Ovary (tissue), 9 donors: ENCODE measurements around the gene ADAMTSL4. TPM values are rescaled to one million over a fixed set of nuclear protein-coding genes. Genes with fewer than 3 reads are reported as not detected.

Source experiments
- DNase-seq, 5 donors: peaks; one replicate each; pipeline ENCODE4 v3.0.0-alpha.2; 2019 to 2020
- H3K27ac ChIP-seq, 2 donors: fragments of 200-600 bp; one replicate each; pipeline versions ENCODE4 v1.5.1 to v1.8.0; 2019 to 2022
- H3K27me3 ChIP-seq: fragments of 200-600 bp; one replicate; pipeline ENCODE4 v1.8.0; 2022
- H3K36me3 ChIP-seq: fragments of 200-600 bp; sonication (generic); one replicate; pipeline ENCODE4 v1.5.1; 2019
- H3K4me1 ChIP-seq: one replicate; pipeline ENCODE4 v1.8.1; 2013; ENCODE audit warnings: mild to moderate bottlenecking, moderate library complexity; ENCODE audit not compliant: insufficient read depth
- H3K4me3 ChIP-seq: fragments of 200-600 bp; sonication (generic); one replicate; pipeline ENCODE4 v1.5.1; 2017
- H3K9me3 ChIP-seq, 2 donors: fragments of 200-600 bp in 1 of 2; sonication (generic) in 1 of 2; one replicate each; pipeline versions ENCODE4 v1.5.1 to v1.8.1; 2013 to 2019; ENCODE audit warnings: mild to moderate bottlenecking in 1 of 2, moderate library complexity in 1 of 2
- EP300 ChIP-seq: sonication (generic); formaldehyde crosslinking; IDR thresholded peaks from one replicate; pipeline ENCODE4 v1.6.1; 2017; ENCODE audit warnings: antibody characterized with exemption
- POLR2A ChIP-seq: fragments of 450-650 bp; IDR thresholded peaks from one replicate; pipeline ENCODE4 v1.6.1; 2017; ENCODE audit warnings: antibody characterized with exemption, mild to moderate bottlenecking, moderate library complexity
- WGBS, 3 donors: extraction: QIAGEN DNeasy Blood & Tissue Kit in 1 of 3; methylation state at CpG; one replicate each; pipeline versions ENCODE4 v1.1.5 to v1.1.7; 2013 to 2017; 5-methylcytosine and 5-hydroxymethylcytosine counted together
- intact Hi-C, 4 donors: fragments of 100-400 bp; cut with DNase I; formaldehyde crosslinking; loops; one replicate each; pipeline versions ENCODE4 v1.11.0 to v1.15.1; 2022 to 2023
- polyA plus RNA-seq, 2 donors: library from polyadenylated mRNA; stranded (reverse); fragments of 200-250 nt in 1 of 2; fragments of 350-450 nt in 1 of 2; fragmentation: Illumina TruSeq in 1 of 2; extraction: RNeasy Lipid Tissue Mini Kit (QIAGEN cat#74804) in 1 of 2; gene quantifications; one replicate each; pipeline ENCODE4 v1.2.3, GENCODE V29; 2013 to 2014
- total RNA-seq, 7 donors: library from RNA; depleted of rRNA in 2 of 7; stranded (reverse); fragments of >200 nt in 2 of 7; fragmentation: NEBNext Ultra II Directional in 3 of 7; extraction: Animal tissue kit (Norgen Biotek cat#: 25700) in 3 of 7; gene quantifications; one replicate each; pipeline versions ENCODE4 v1.1.0 to v1.2.4, GENCODE V29; 2016 to 2023
- TF ChIP-seq, protein P1 (sequence below), 3 donors: fragments of 450-650 bp in 2 of 3; fragments of 200-600 bp in 1 of 3; IDR thresholded peaks; one replicate each; pipeline versions ENCODE4 v1.5.1 to v1.8.0; 2016 to 2022; ENCODE audit warnings: antibody characterized with exemption in 3 of 3, mild to moderate bottlenecking in 1 of 3
- donor health status: DM: no; HTN: no; CAD: no; lungs with moderate emphysema.
- donor health status: DM: no; HTN: no; CAD: no.
- donor health status: Bipolar disorder and iron deficiency.
- donor health status: DM: yes; HTN: yes; CAD: no.
- donor health status: DM: no; HTN: no; CAD: no.
- donor health status: DM: yes; HTN: yes; CAD: no.

Gene ADAMTSL4
- total and polyA plus RNA-seq, 9 donors: 8.8 to 86.6 (median 17.0) TPM

DNA sequence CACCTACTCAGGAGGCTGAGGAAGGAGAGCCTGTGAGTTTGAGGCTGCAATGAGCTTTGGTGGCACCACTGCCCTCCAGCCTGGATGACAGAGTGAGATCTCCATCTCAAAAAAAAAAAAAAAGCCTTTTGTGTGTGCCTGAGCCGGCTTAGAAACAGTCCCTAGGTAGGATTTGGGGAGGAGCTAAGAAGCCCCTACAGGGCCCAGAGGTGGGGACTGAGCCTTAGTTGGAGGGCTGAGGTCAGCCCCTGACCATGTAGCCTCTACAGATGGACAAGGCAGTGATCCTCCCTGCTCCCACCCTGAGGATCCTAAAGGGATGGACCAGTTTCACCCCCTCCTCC is 2.5 kb downstream of the ADAMTSL4 start:
- peaks cover 16% of the 10 kb centered on the region for H3K4me1 ChIP-seq
- no peaks in the 10 kb centered on the region for H3K36me3 ChIP-seq
- TF ChIP-seq, protein P1, sequence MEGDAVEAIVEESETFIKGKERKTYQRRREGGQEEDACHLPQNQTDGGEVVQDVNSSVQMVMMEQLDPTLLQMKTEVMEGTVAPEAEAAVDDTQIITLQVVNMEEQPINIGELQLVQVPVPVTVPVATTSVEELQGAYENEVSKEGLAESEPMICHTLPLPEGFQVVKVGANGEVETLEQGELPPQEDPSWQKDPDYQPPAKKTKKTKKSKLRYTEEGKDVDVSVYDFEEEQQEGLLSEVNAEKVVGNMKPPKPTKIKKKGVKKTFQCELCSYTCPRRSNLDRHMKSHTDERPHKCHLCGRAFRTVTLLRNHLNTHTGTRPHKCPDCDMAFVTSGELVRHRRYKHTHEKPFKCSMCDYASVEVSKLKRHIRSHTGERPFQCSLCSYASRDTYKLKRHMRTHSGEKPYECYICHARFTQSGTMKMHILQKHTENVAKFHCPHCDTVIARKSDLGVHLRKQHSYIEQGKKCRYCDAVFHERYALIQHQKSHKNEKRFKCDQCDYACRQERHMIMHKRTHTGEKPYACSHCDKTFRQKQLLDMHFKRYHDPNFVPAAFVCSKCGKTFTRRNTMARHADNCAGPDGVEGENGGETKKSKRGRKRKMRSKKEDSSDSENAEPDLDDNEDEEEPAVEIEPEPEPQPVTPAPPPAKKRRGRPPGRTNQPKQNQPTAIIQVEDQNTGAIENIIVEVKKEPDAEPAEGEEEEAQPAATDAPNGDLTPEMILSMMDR (IDR thresholded peaks at IDR 0.05): no peak
- TF ChIP-seq POLR2A (no peak), EP300 (no peak)
- no peaks in the 10 kb centered on the region for H3K9me3 ChIP-seq
- DNase-seq: no peak
- intact Hi-C loops: loop anchor here in 3 of 4 donors (10.0 kb wide), 3 partner anchors 73 to 263 kb away; partner anchors contain the start of genes ENSA (in 1 of the 3) and GOLPH3L (in 1 of the 3)
- H3K4me3 ChIP-seq: no peak overlapping the region
- H3K27ac ChIP-seq: peak overlapping the region; percentile 51 to 89
- no peaks in the 10 kb centered on the region for H3K27me3 ChIP-seq
- WGBS, 3 donors: 60 to 65% (median 62%) methylated on average over 1 of the region's 1 CpG

DNA sequence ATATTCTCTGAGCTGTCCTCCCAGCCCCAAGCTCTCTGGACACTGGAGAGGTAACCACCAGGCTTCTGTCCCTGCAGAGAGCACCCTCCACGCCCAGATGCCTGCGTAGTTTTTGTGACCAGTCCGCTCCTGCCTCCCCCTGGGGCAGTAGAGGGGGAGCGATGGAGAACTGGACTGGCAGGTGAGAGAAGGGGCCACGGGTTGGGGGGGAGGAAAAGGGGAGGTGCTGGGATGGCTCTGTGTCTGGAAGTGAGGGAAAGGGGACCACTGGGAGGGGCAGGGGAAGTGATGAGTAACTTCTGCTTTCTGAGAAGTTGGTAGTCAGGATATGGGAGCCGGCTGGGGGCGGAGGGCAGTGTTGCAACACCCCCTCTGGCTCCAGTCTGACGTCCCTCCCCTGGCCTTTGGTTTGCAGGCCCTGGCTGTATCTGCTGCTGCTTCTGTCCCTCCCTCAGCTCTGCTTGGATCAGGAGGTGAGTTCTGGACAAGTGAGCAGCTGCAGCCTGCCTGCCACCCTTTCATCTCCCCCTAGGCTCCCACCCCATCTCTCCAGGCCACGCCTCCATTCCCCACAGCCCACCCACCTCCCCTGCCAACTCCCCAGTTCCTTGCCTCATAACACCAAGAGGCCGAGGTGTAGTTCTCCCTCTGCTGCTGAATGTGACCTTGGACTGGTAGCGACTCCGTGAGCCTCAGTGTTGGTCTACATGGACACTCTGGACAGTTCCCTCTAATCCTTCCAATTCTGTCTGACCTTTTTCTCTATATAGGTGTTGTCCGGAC is 3.1 kb downstream of the ADAMTSL4 start:
- H3K27me3 ChIP-seq: no peaks in the 10 kb centered on the region
- TF ChIP-seq, protein P1 (IDR thresholded peaks at IDR 0.05): no peak
- TF ChIP-seq EP300 (peak; percentile 97), POLR2A (peak; percentile 43)
- DNase-seq: peak; percentile 89 to 97 (median 90)
- no peaks in the 10 kb centered on the region for H3K36me3 ChIP-seq
- peaks cover 16% of the 10 kb centered on the region for H3K4me1 ChIP-seq
- H3K4me3 ChIP-seq: no peak overlapping the region
- peak overlapping the region; percentile 85 to 89 for H3K27ac ChIP-seq
- H3K9me3 ChIP-seq: no peaks in the 10 kb centered on the region
- 21 to 24% (median 23%) methylated on average over 13 of the region's 13 CpGs for WGBS, 3 donors
- intact Hi-C loops: loop anchor here in 3 of 4 donors (10.0 kb wide), 3 partner anchors 72 to 262 kb away; partner anchors contain the start of genes ENSA (in 1 of the 3) and GOLPH3L (in 1 of the 3)

DNA sequence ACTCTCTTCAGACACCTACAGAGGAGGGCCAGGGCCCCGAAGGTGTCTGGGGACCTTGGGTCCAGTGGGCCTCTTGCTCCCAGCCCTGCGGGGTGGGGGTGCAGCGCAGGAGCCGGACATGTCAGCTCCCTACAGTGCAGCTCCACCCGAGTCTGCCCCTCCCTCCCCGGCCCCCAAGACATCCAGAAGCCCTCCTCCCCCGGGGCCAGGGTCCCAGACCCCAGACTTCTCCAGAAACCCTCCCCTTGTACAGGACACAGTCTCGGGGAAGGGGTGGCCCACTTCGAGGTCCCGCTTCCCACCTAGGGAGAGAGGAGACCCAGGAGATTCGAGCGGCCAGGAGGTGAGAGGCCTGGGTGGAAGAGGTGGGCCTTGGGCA is 3.7 kb downstream of the ADAMTSL4 start:
- Histone ChIP-seq H3K27ac (peak overlapping the region; percentile 85 to 89), H3K36me3 (no peaks in the 10 kb centered on the region), H3K4me1 (peaks cover 16% of the 10 kb centered on the region), H3K9me3 (no peaks in the 10 kb centered on the region), H3K4me3 (no peak overlapping the region), H3K27me3 (no peaks in the 10 kb centered on the region)
- TF ChIP-seq POLR2A: no peak
- no peak for TF ChIP-seq EP300
- TF ChIP-seq, protein P1 (IDR thresholded peaks at IDR 0.05): no peak
- intact Hi-C loops: loop anchor here in 3 of 4 donors (10.0 kb wide), 3 partner anchors 72 to 262 kb away; partner anchors contain the start of genes ENSA (in 1 of the 3) and GOLPH3L (in 1 of the 3)
- DNase-seq: peak in 4 of 5 donors; percentile 57 to 65 (median 62)
- WGBS, 3 donors: 54 to 62% (median 60%) methylated on average over 11 to 12 of the region's 12 CpGs

DNA sequence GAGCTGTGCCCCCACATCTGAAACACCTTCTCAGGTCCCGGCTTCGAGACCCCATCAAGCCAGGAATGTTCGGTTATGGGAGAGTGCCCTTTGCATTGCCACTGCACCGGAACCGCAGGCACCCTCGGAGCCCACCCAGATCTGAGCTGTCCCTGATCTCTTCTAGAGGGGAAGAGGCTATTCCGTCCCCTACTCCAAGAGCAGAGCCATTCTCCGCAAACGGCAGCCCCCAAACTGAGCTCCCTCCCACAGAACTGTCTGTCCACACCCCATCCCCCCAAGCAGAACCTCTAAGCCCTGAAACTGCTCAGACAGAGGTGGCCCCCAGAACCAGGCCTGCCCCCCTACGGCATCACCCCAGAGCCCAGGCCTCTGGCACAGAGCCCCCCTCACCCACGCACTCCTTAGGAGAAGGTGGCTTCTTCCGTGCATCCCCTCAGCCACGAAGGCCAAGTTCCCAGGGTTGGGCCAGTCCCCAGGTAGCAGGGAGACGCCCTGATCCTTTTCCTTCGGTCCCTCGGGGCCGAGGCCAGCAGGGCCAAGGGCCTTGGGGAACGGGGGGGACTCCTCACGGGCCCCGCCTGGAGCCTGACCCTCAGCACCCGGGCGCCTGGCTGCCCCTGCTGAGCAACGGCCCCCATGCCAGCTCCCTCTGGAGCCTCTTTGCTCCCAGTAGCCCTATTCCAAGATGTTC is 4.3 kb downstream of the ADAMTSL4 start:
- Histone ChIP-seq H3K4me1 (peaks cover 18% of the 10 kb centered on the region), H3K9me3 (no peaks in the 10 kb centered on the region), H3K36me3 (no peaks in the 10 kb centered on the region), H3K4me3 (no peak overlapping the region), H3K27me3 (no peaks in the 10 kb centered on the region), H3K27ac (peak overlapping the region; percentile 85 to 89)
- TF ChIP-seq, protein P1 (IDR thresholded peaks at IDR 0.05): no peak
- TF ChIP-seq EP300: no peak
- TF ChIP-seq POLR2A: no peak
- 80 to 82% (median 80%) methylated on average over 21 to 23 of the region's 23 CpGs for WGBS, 3 donors
- peak in 2 of 5 donors; percentile 43 to 48 for DNase-seq
- intact Hi-C loops: loop anchor here in 3 of 4 donors (10.0 kb wide), 3 partner anchors 71 to 261 kb away; partner anchors contain the start of genes ENSA (in 1 of the 3) and GOLPH3L (in 1 of the 3)
